ENCODE data around the gene LGALS16.

DNA sequence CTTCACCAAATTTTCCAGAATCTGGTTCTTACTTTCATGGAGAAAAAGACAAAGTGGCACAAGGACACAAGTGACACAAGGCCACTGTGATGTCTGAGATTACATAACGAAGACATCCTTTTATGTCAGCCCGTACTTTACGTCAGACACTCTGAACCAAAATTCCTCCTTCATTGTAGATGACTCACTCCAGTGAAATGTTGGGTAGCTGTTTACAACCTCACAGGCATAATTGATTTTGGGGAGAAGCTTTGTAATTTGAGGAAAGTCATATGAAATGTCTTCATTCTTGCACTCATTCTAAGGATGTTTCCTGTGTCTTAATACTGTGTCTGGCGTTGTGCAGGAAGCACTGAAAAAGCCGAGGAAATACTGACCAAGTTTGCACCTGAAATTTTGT is 28.6 kb downstream of the LGALS16 start:
- TF ChIP-seq, protein P1, sequence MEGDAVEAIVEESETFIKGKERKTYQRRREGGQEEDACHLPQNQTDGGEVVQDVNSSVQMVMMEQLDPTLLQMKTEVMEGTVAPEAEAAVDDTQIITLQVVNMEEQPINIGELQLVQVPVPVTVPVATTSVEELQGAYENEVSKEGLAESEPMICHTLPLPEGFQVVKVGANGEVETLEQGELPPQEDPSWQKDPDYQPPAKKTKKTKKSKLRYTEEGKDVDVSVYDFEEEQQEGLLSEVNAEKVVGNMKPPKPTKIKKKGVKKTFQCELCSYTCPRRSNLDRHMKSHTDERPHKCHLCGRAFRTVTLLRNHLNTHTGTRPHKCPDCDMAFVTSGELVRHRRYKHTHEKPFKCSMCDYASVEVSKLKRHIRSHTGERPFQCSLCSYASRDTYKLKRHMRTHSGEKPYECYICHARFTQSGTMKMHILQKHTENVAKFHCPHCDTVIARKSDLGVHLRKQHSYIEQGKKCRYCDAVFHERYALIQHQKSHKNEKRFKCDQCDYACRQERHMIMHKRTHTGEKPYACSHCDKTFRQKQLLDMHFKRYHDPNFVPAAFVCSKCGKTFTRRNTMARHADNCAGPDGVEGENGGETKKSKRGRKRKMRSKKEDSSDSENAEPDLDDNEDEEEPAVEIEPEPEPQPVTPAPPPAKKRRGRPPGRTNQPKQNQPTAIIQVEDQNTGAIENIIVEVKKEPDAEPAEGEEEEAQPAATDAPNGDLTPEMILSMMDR (IDR thresholded peaks at IDR 0.05): no peak
- no peak for TF ChIP-seq POLR2A (IDR thresholded peaks at IDR 0.05)

Measured in vagina (tissue), 2 donors.